Activated CD4-positive, alpha-beta memory T cell treated with anti-CD3 and anti-CD28 coated beads for 36 hours (primary cell): Measurements from ENCODE around the gene ANGPTL5. TPM values are rescaled to one million over a fixed set of nuclear protein-coding genes. Genes with fewer than 3 reads are reported as not detected.
"Not testable (repeated sequence)": the region's sequence is repeated elsewhere in the genome, so short reads cannot be mapped to it uniquely, and the experiment has no call there.

Experiments
- CTCF ChIA-PET: fragments of 350-600 bp; sonication (Branson Sonifier 250); formaldehyde crosslinking; loops from one replicate; lab custom pipeline; 2021; ENCODE audit warnings: antibody characterized with exemption, inconsistent platforms; lab: Charles Lee
- POLR2A ChIA-PET: fragments of 350-600 bp; sonication (Branson Sonifier 250); formaldehyde crosslinking; loops from one replicate; lab custom pipeline; 2021; ENCODE audit warnings: antibody characterized with exemption; lab: Charles Lee
- DNase-seq: peaks from one replicate; pipeline ENCODE4 v3.0.0-alpha.2; 2020
- H3K27ac Mint-ChIP-seq: one replicate; pipeline ENCODE4 v1.8.0; 2021; ENCODE audit warnings: mixed read lengths
- H3K27me3 Mint-ChIP-seq: one replicate; pipeline ENCODE4 v1.8.0; 2021; ENCODE audit warnings: mixed read lengths
- H3K36me3 Mint-ChIP-seq: one replicate; pipeline ENCODE4 v1.8.0; 2021; ENCODE audit warnings: mixed read lengths
- H3K4me1 Mint-ChIP-seq: one replicate; pipeline ENCODE4 v1.8.0; 2021; ENCODE audit warnings: low read depth, mixed read lengths
- H3K4me3 Mint-ChIP-seq: one replicate; pipeline ENCODE4 v1.8.0; 2021; ENCODE audit warnings: mild to moderate bottlenecking, mixed read lengths
- H3K9me3 Mint-ChIP-seq: one replicate; pipeline ENCODE4 v1.8.0; 2021; ENCODE audit warnings: mixed read lengths
- intact Hi-C: fragments of 100-400 bp; cut with micrococcal nuclease; formaldehyde crosslinking; loops from one replicate; pipeline ENCODE4 v1.15.1; 2023
- total RNA-seq, 2 experiments: library from RNA; stranded (reverse); gene quantifications; one replicate each; pipeline ENCODE4 v1.2.3, GENCODE V29; 2021

Gene ANGPTL5
- total RNA-seq: not detected

GRCh38 chr11:101916422-101916821 lies at the start of gene ANGPTL5:
TSS of gene ANGPTL5 (minus strand) at chr11:101916522. CDS start at chr11:101907909, 8,613 bp downstream.
- ChIA-PET CTCF (no interaction called here), POLR2A (no interaction called here)
- no peak for DNase-seq
- peaks cover 20% of the 10 kb centered on the region for H3K4me1 Mint-ChIP-seq
- peak within 1 kb of the TSS; percentile 91 for H3K4me3 Mint-ChIP-seq
- H3K9me3 Mint-ChIP-seq: no peaks in the 10 kb centered on the region
- intact Hi-C loops: loop anchor here (5.0 to 10.0 kb wide), 3 partner anchors 91 to 1108 kb away; no protein-coding TSS in a partner anchor
- H3K27me3 Mint-ChIP-seq: no peaks in the 10 kb centered on the region
- peak within 1 kb of the TSS; percentile 64 for H3K27ac Mint-ChIP-seq
- H3K36me3 Mint-ChIP-seq: no peaks in the 10 kb centered on the region

GRCh38 chr11:101964200-101964599 lies 47.9 kb upstream of the ANGPTL5 start:
- H3K4me1 Mint-ChIP-seq, H3K9me3 Mint-ChIP-seq, CTCF ChIA-PET, H3K27ac Mint-ChIP-seq, POLR2A ChIA-PET, DNase-seq, intact Hi-C loops, H3K4me3 Mint-ChIP-seq, H3K36me3 Mint-ChIP-seq, H3K27me3 Mint-ChIP-seq: not testable (repeated sequence)

GRCh38 chr11:101960231-101960630 lies 43.9 kb upstream of the ANGPTL5 start:
- ChIA-PET CTCF (no interaction called here), POLR2A (no interaction called here)
- H3K27ac Mint-ChIP-seq: no peak overlapping the region
- H3K27me3 Mint-ChIP-seq: no peaks in the 10 kb centered on the region
- no peaks in the 10 kb centered on the region for H3K9me3 Mint-ChIP-seq
- no peaks in the 10 kb centered on the region for H3K4me1 Mint-ChIP-seq
- H3K36me3 Mint-ChIP-seq: peaks cover 5% of the 10 kb centered on the region
- DNase-seq: no peak
- intact Hi-C loops: no loop called here
- H3K4me3 Mint-ChIP-seq: no peak overlapping the region

GRCh38 chr11:101955701-101956100 lies 39.4 kb upstream of the ANGPTL5 start:
- H3K36me3 Mint-ChIP-seq: peaks cover 5% of the 10 kb centered on the region
- H3K4me3 Mint-ChIP-seq: no peak overlapping the region
- CTCF ChIA-PET: interaction anchor here (0.6 kb wide), 1 partner anchor 96 kb away, joined by 3 read pairs; no protein-coding TSS in a partner anchor
- H3K27me3 Mint-ChIP-seq: no peaks in the 10 kb centered on the region
- H3K4me1 Mint-ChIP-seq: no peaks in the 10 kb centered on the region
- no peak for DNase-seq
- H3K9me3 Mint-ChIP-seq: no peaks in the 10 kb centered on the region
- H3K27ac Mint-ChIP-seq: no peak overlapping the region
- POLR2A ChIA-PET: no interaction called here
- intact Hi-C loops: no loop called here

- intact Hi-C loops: no loop called here
- H3K36me3 Mint-ChIP-seq: peaks cover 5% of the 10 kb centered on the region
These were observed 39.0 kb upstream of the ANGPTL5 start for GRCh38 chr11:101955278-101955677.

GRCh38 chr11:101949680-101950220 lies 33.4 kb upstream of the ANGPTL5 start:
- Mint-ChIP-seq H3K4me1 (no peaks in the 10 kb centered on the region), H3K36me3 (no peaks in the 10 kb centered on the region), H3K27ac (no peak overlapping the region), H3K4me3 (no peak overlapping the region), H3K9me3 (no peaks in the 10 kb centered on the region), H3K27me3 (no peaks in the 10 kb centered on the region)
- DNase-seq: no peak
- ChIA-PET CTCF (no interaction called here), POLR2A (no interaction called here)
- intact Hi-C loops: no loop called here

More at GRCh38 chr11:101955278-101955677, 39.0 kb upstream of the ANGPTL5 start:
- POLR2A ChIA-PET: no interaction called here
- no peak for DNase-seq
- CTCF ChIA-PET: interaction anchor here (0.6 kb wide), 1 partner anchor 95 kb away, joined by 3 read pairs; no protein-coding TSS in a partner anchor
- H3K27me3 Mint-ChIP-seq: no peaks in the 10 kb centered on the region
- no peak overlapping the region for H3K27ac Mint-ChIP-seq
- H3K4me3 Mint-ChIP-seq: no peak overlapping the region
- H3K9me3 Mint-ChIP-seq: no peaks in the 10 kb centered on the region
- no peaks in the 10 kb centered on the region for H3K4me1 Mint-ChIP-seq

- POLR2A ChIA-PET: no interaction called here
- no peaks in the 10 kb centered on the region for H3K4me1 Mint-ChIP-seq
- CTCF ChIA-PET: interaction anchor here (0.7 kb wide), 1 partner anchor 128 kb away, joined by 3 read pairs; no protein-coding TSS in a partner anchor
These were observed 29.1 kb upstream of the ANGPTL5 start for GRCh38 chr11:101945448-101945847.

GRCh38 chr11:101944923-101945322 lies 28.6 kb upstream of the ANGPTL5 start:
- intact Hi-C loops: no loop called here
- POLR2A ChIA-PET: no interaction called here
- CTCF ChIA-PET: no interaction called here
- H3K9me3 Mint-ChIP-seq: no peaks in the 10 kb centered on the region
- no peak overlapping the region for H3K27ac Mint-ChIP-seq
- H3K4me3 Mint-ChIP-seq: no peak overlapping the region
- H3K27me3 Mint-ChIP-seq: no peaks in the 10 kb centered on the region
- no peaks in the 10 kb centered on the region for H3K36me3 Mint-ChIP-seq
- DNase-seq: no peak
- no peaks in the 10 kb centered on the region for H3K4me1 Mint-ChIP-seq

More at GRCh38 chr11:101945448-101945847, 29.1 kb upstream of the ANGPTL5 start:
- Mint-ChIP-seq H3K27me3 (no peaks in the 10 kb centered on the region), H3K9me3 (no peaks in the 10 kb centered on the region), H3K4me3 (no peak overlapping the region), H3K36me3 (no peaks in the 10 kb centered on the region), H3K27ac (no peak overlapping the region)
- intact Hi-C loops: no loop called here
- no peak for DNase-seq

- Mint-ChIP-seq H3K9me3 (no peaks in the 10 kb centered on the region), H3K4me3 (no peak overlapping the region), H3K4me1 (no peaks in the 10 kb centered on the region), H3K27ac (no peak overlapping the region), H3K27me3 (no peaks in the 10 kb centered on the region), H3K36me3 (no peaks in the 10 kb centered on the region)
- CTCF ChIA-PET: no interaction called here
- intact Hi-C loops: no loop called here
- no peak for DNase-seq
- POLR2A ChIA-PET: no interaction called here
These were observed 24.7 kb upstream of the ANGPTL5 start for GRCh38 chr11:101940901-101941520.

- no peaks in the 10 kb centered on the region for H3K4me1 Mint-ChIP-seq
- H3K9me3 Mint-ChIP-seq: peaks cover 15% of the 10 kb centered on the region
- H3K27me3 Mint-ChIP-seq: no peaks in the 10 kb centered on the region
- DNase-seq: no peak
- no peak overlapping the region for H3K27ac Mint-ChIP-seq
- ChIA-PET CTCF (interaction anchor here (0.6 to 1.6 kb wide), 2 partner anchors 12 to 76 kb away, joined by 3 to 4 read pairs; no protein-coding TSS in a partner anchor), POLR2A (no interaction called here)
- intact Hi-C loops: no loop called here
- H3K36me3 Mint-ChIP-seq: peaks cover 12% of the 10 kb centered on the region
- no peak overlapping the region for H3K4me3 Mint-ChIP-seq
These were observed 15.4 kb upstream of the ANGPTL5 start for GRCh38 chr11:101931692-101932091.

GRCh38 chr11:101929294-101929915 lies 13.1 kb upstream of the ANGPTL5 start:
- Mint-ChIP-seq H3K27ac (no peak overlapping the region), H3K4me1 (no peaks in the 10 kb centered on the region), H3K36me3 (peaks cover 12% of the 10 kb centered on the region), H3K9me3 (peaks cover 15% of the 10 kb centered on the region), H3K27me3 (no peaks in the 10 kb centered on the region), H3K4me3 (no peak overlapping the region)
- ChIA-PET POLR2A (no interaction called here), CTCF (interaction anchor here (1.0 kb wide), 1 partner anchor 69 kb away, joined by 3 read pairs; no protein-coding TSS in a partner anchor)
- DNase-seq: no peak
- intact Hi-C loops: no loop called here

GRCh38 chr11:101923554-101923953 lies 7.2 kb upstream of the ANGPTL5 start:
- POLR2A ChIA-PET: no interaction called here
- Mint-ChIP-seq H3K4me3 (no peak overlapping the region), H3K27ac (no peak overlapping the region), H3K4me1 (no peaks in the 10 kb centered on the region), H3K9me3 (peaks cover 7% of the 10 kb centered on the region), H3K36me3 (peaks cover 5% of the 10 kb centered on the region), H3K27me3 (no peaks in the 10 kb centered on the region)
- CTCF ChIA-PET: no interaction called here
- intact Hi-C loops: no loop called here
- DNase-seq: no peak
